A549 (cell line): ENCODE data around the gene CREB3L1. TPM values are rescaled to one million over a fixed set of nuclear protein-coding genes. Genes with fewer than 3 reads are reported as not detected.

Experiments
- ATAC-seq, 2 experiments: fragments of 200-7000 bp in 1 of 2; fragments of >200 bp in 1 of 2; cut with Nextera tagmentation in 1 of 2; cut with Tn5 transposase in 1 of 2; 3 replicates each; pipeline versions ENCODE4 v1.8.0 to v1.9.1; 2018 to 2020; ENCODE audit warnings: mild to moderate bottlenecking in 1 of 2, moderate library complexity in 1 of 2
- CTCF ChIA-PET: fragments of 300-600 bp; sonication (Branson Sonifier 250); formaldehyde crosslinking; extraction: SDS; loops from one replicate; lab custom pipeline; 2021; ENCODE audit warnings: antibody characterized with exemption, inconsistent platforms; lab: Yijun Ruan, JAX
- POLR2A ChIA-PET: fragments of 350-600 bp; formaldehyde crosslinking; extraction: SDS; loops from one replicate; lab custom pipeline; 2021; ENCODE audit warnings: antibody characterized with exemption, inconsistent platforms; lab: Yijun Ruan, JAX
- DNase-seq, 2 experiments: peaks; one replicate each; pipeline versions ENCODE4 v3.0.0 to v3.0.0-alpha.2; 2011 to 2016; ENCODE audit warnings: low read depth in 1 of 2, low spot score in 1 of 2
- FAIRE-seq: peaks from 2 replicates; lab custom pipeline; 2011; peaks lifted over from hg19 to GRCh38; lab: Jason Lieb, UNC
- H3K27ac ChIP-seq, 2 experiments: fragments of >200 bp; sonication (Bioruptor Twin); formaldehyde crosslinking; 3 replicates each; pipeline ENCODE4 v1.5.1; 2016 to 2017
- H3K4me1 ChIP-seq: fragments of >200 bp; sonication (Bioruptor Twin); formaldehyde crosslinking; 3 replicates; pipeline ENCODE4 v1.6.1; 2016
- H3K4me2 ChIP-seq: fragments of >200 bp; sonication (Bioruptor Twin); formaldehyde crosslinking; 3 replicates; pipeline ENCODE4 v1.6.1; 2016
- H3K4me3 ChIP-seq: fragments of >200 bp; sonication (Bioruptor Twin); formaldehyde crosslinking; 3 replicates; pipeline ENCODE4 v1.5.1; 2016
- H3K9me3 ChIP-seq: fragments of >200 bp; sonication (Bioruptor Twin); formaldehyde crosslinking; 3 replicates; pipeline ENCODE4 v1.6.1; 2016
- BHLHE40 ChIP-seq: IDR thresholded peaks from 2 replicates; pipeline ENCODE4 v1.6.1; 2012; ENCODE audit warnings: low read depth, low read length, inconsistent platforms
- CEBPB ChIP-seq, 2 experiments: fragments of >200 bp in 1 of 2; sonication (Bioruptor Twin) in 1 of 2; formaldehyde crosslinking in 1 of 2; IDR thresholded peaks; 2 replicates each; pipeline ENCODE4 v1.6.1; 2012 to 2016
- CHD4 ChIP-seq: fragments of 200-600 bp; sonication (generic); IDR thresholded peaks from 2 replicates; pipeline ENCODE4 v1.6.1; 2016; ENCODE audit warnings: antibody characterized with exemption, mild to moderate bottlenecking, borderline replicate concordance
- CTCF ChIP-seq: fragments of >200 bp; sonication (Bioruptor Twin); formaldehyde crosslinking; IDR thresholded peaks from 3 replicates; pipeline ENCODE4 v1.5.1; 2016
- EHMT2 ChIP-seq: fragments of 200-600 bp; sonication (generic); IDR thresholded peaks from 2 replicates; pipeline ENCODE4 v1.6.1; 2016; ENCODE audit warnings: antibody characterized with exemption, low read depth, mild to moderate bottlenecking, moderate library complexity
- ELK1 ChIP-seq: fragments of 150-350 bp; IDR thresholded peaks from 2 replicates; pipeline ENCODE4 v1.6.1; 2014; ENCODE audit warnings: low read depth, mild to moderate bottlenecking, low read length
- HES2 ChIP-seq: fragments of >200 bp; sonication (Bioruptor Twin); formaldehyde crosslinking; IDR thresholded peaks from 2 replicates; pipeline ENCODE4 v1.6.1; 2016
- HOXA7 ChIP-seq: fragments of 250-450 bp; sonication (Bioruptor Pico); IDR thresholded peaks from 2 replicates; pipeline ENCODE4 v1.5.0; 2020; ENCODE audit warnings: mild to moderate bottlenecking, moderate library complexity
- HOXB13 ChIP-seq: fragments of 250-450 bp; sonication (Bioruptor Pico); IDR thresholded peaks from 2 replicates; pipeline ENCODE4 v1.5.0; 2020; ENCODE audit warnings: low read depth, mild to moderate bottlenecking, moderate library complexity
- JUN ChIP-seq, 2 experiments: fragments of >200 bp; sonication (Bioruptor Twin); formaldehyde crosslinking; IDR thresholded peaks; 2 replicates in 1 of 2; 3 replicates in 1 of 2; pipeline ENCODE4 v1.6.1; 2016 to 2017
- JUNB ChIP-seq: fragments of >200 bp; sonication (Bioruptor Twin); formaldehyde crosslinking; IDR thresholded peaks from 2 replicates; pipeline ENCODE4 v1.6.1; 2016
- KDM1A ChIP-seq: fragments of 200-600 bp; sonication (generic); IDR thresholded peaks from 2 replicates; pipeline ENCODE4 v1.6.1; 2016; ENCODE audit warnings: low read depth, mild to moderate bottlenecking
- KDM5A ChIP-seq: fragments of 200-600 bp; sonication (generic); IDR thresholded peaks from 2 replicates; pipeline ENCODE4 v1.6.1; 2016; ENCODE audit warnings: antibody characterized with exemption, mild to moderate bottlenecking
- MAFK ChIP-seq: fragments of 450-650 bp; IDR thresholded peaks from 2 replicates; pipeline ENCODE4 v1.6.1; 2014; ENCODE audit not compliant: partially characterized antibody
- MAX ChIP-seq: IDR thresholded peaks from 2 replicates; pipeline ENCODE4 v1.6.1; 2012
- MAZ ChIP-seq: fragments of 150-350 bp; IDR thresholded peaks from 2 replicates; pipeline ENCODE4 v1.6.1; 2014; ENCODE audit warnings: antibody characterized with exemption, low read depth, low read length, borderline replicate concordance
- MYC ChIP-seq: IDR thresholded peaks from 2 replicates; pipeline ENCODE4 v1.6.1; 2012; ENCODE audit warnings: mild to moderate bottlenecking, inconsistent platforms, low read length, improper control_type of control experiment, borderline replicate concordance
- NFE2L2 ChIP-seq: fragments of 150-350 bp; conservative IDR thresholded peaks from 2 replicates; pipeline ENCODE4 v1.6.1; 2014; ENCODE audit warnings: low read length
- POLR2A ChIP-seq: IDR thresholded peaks from 2 replicates; pipeline ENCODE4 v1.6.1; 2012; ENCODE audit warnings: mild to moderate bottlenecking, low read length
- RAD21 ChIP-seq, 2 experiments: fragments of >200 bp in 1 of 2; sonication (Bioruptor Twin) in 1 of 2; formaldehyde crosslinking in 1 of 2; IDR thresholded peaks in 1 of 2; conservative IDR thresholded peaks in 1 of 2; 2 replicates in 1 of 2; 3 replicates in 1 of 2; pipeline ENCODE4 v1.6.1; 2012 to 2018; ENCODE audit warnings: inconsistent platforms in 1 of 2
- RARB ChIP-seq: fragments of 250-450 bp; sonication (Bioruptor Pico); IDR thresholded peaks from 2 replicates; pipeline ENCODE4 v1.8.0; 2021; ENCODE audit warnings: mild to moderate bottlenecking, moderate library complexity
- RFX5 ChIP-seq: fragments of 450-650 bp; IDR thresholded peaks from 2 replicates; pipeline ENCODE4 v1.7.1; 2014; ENCODE audit warnings: antibody characterized with exemption, mild to moderate bottlenecking, moderate library complexity
- ZFP36 ChIP-seq: fragments of 450-650 bp; IDR thresholded peaks from 2 replicates; pipeline ENCODE4 v1.6.1; 2014; ENCODE audit warnings: borderline replicate concordance; ENCODE audit not compliant: partially characterized antibody
- WGBS: methylation state at CpG from one replicate; pipeline ENCODE4 v1.1.6; 2017; ENCODE audit errors: missing lambda C conversion rate; 5-methylcytosine and 5-hydroxymethylcytosine counted together
- polyA plus RNA-seq, 4 experiments: library from polyadenylated mRNA; depleted of rRNA in 3 of 4; stranded (reverse); fragments of >200 nt; fragmentation: RNase III in 1 of 4; extraction: RNeasy Plus Mini Kit Qiagen cat#74134 plus additional on column Dnase treatment in 1 of 4; gene quantifications; 2 replicates in 3 of 4; 3 replicates in 1 of 4; pipeline ENCODE4 v1.2.3, GENCODE V29; 2011 to 2017

The CREB3L1 gene
- polyA plus RNA-seq, 2 of the 4 experiments (the other 2 are of a cell fraction): 0.61 to 2.3 TPM

GRCh38 chr11:46235777-46236688 lies 41.4 kb upstream of the CREB3L1 start:
- FAIRE-seq: no peak
- Histone ChIP-seq H3K4me3 (no peak overlapping the region), H3K27ac (peak overlapping the region; percentile 78 to 89; a peak in 3 of 6 replicates), H3K4me2 (peak overlapping the region; percentile 97; the same call in 1 of the 3 replicates), H3K4me1 (peaks cover 21% of the 10 kb centered on the region), H3K9me3 (peaks cover 6% of the 10 kb centered on the region; the same call in 1 of the 3 replicates)
- WGBS: 85% methylated on average over 1 of the region's 1 CpG
- no peak for DNase-seq
- ChIA-PET CTCF (interaction anchor here (1.9 to 17.1 kb wide), 3 partner anchors 8 to 102 kb away, joined by 4 to 872 read pairs (median 26); no protein-coding TSS in a partner anchor), POLR2A (no interaction called here)
- ATAC-seq: no peak
- no peak for TF ChIP-seq RAD21 (conservative IDR thresholded peaks at IDR 0.05 in 1 of 2, IDR thresholded peaks at IDR 0.05 in 1 of 2)
- no peak for TF ChIP-seq HOXB13
- TF ChIP-seq, all 56 proteins: peak for 0

GRCh38 chr11:46236918-46237247 lies 40.6 kb upstream of the CREB3L1 start:
- no peak for FAIRE-seq
- DNase-seq: no peak
- TF ChIP-seq RFX5 (no peak), ZFP36 (no peak), ELK1 (no peak), MAFK (no peak), HOXA7 (CRISPR knock-in tag) (no peak)
- Histone ChIP-seq H3K4me1 (peaks cover 21% of the 10 kb centered on the region), H3K4me2 (peak overlapping the region; percentile 97), H3K27ac (peak overlapping the region; percentile 78 to 89), H3K9me3 (peaks cover 6% of the 10 kb centered on the region; the same call in 1 of the 3 replicates), H3K4me3 (peak overlapping the region; percentile 53)
- CTCF ChIA-PET: interaction anchor here (1.9 to 17.1 kb wide), 4 partner anchors 9 to 108 kb away, joined by 4 to 872 read pairs (median 25); no protein-coding TSS in a partner anchor
- ATAC-seq: no peak
- 33% methylated on average over 5 of the region's 5 CpGs for WGBS
- POLR2A ChIA-PET: interaction anchor here (3.3 kb wide), 1 partner anchor 116 kb away, joined by 16 read pairs; the partner anchor contains the start of gene PHF21A

GRCh38 chr11:46237248-46238077 lies 40.0 kb upstream of the CREB3L1 start:
- WGBS: 1% methylated on average over 41 of the region's 59 CpGs
- H3K4me1 ChIP-seq: peaks cover 26% of the 10 kb centered on the region
- H3K4me2 ChIP-seq: peak overlapping the region; percentile 97
- H3K9me3 ChIP-seq: peaks cover 6% of the 10 kb centered on the region; the same call in 1 of the 3 replicates
- peak overlapping the region; percentile 53 for H3K4me3 ChIP-seq
- FAIRE-seq (no peak), ATAC-seq (peak; percentile 77 to 80), DNase-seq (peak; percentile 90 to 93)
- peak overlapping the region; percentile 78 to 89 for H3K27ac ChIP-seq
- CTCF ChIA-PET: interaction anchor here (0.7 to 17.1 kb wide), 22 partner anchors 10 to 287 kb away, joined by 3 to 872 read pairs (median 8); partner anchors contain the start of gene CREB3L1
- POLR2A ChIA-PET: interaction anchor here (0.6 to 3.3 kb wide), 5 partner anchors 26 to 117 kb away, joined by 3 to 16 read pairs (median 8); partner anchors contain the start of gene PHF21A
- TF ChIP-seq MYC (0 out of 2 replicates have a peak, but pooled peaks have one; percentile 7), MAX (peak; percentile 92), EHMT2 (peak; percentile 51; the same call in 1 of the 2 replicates), JUNB (peak; percentile 44), ELK1 (no peak), MAZ (no peak), POLR2A (peak; percentile 30; the same call in 1 of the 2 replicates), HES2 (no peak), CTCF (no peak), NFE2L2 (no peak), RAD21 (conservative IDR thresholded peaks at IDR 0.05 in 1 of 2, IDR thresholded peaks at IDR 0.05 in 1 of 2) (0 out of 5 replicates have a peak, but pooled peaks of 1 of the 2 experiments have one; percentile 13), RFX5 (no peak), CHD4 (0 out of 2 replicates have a peak, but pooled peaks have one; percentile 46), JUN (IDR thresholded peaks at IDR 0.05) (peak; percentile 61 to 62; a peak in 3 of 5 replicates), KDM5A (no peak), KDM1A (no peak), CEBPB (IDR thresholded peaks at IDR 0.05) (0 out of 4 replicates have a peak, but pooled peaks of 1 of the 2 experiments have one; percentile 1), BHLHE40 (no peak), RARB (CRISPR knock-in tag) (no peak)
